ENCODE measurements around the gene ZNF655. TPM values are rescaled to one million over a fixed set of nuclear protein-coding genes. Genes with fewer than 3 reads are reported as not detected.

The ZNF655 gene
- total and polyA plus RNA-seq, 2 experiments from 2014 or later, result 20.6 to 55.8 TPM

GRCh38 chr7:99551334-99551733, 7.1 kb upstream of the ZNF655 start (continued):
- TF ChIP-seq ZNF462 (CRISPR knock-in tag; IDR thresholded peaks at IDR 0.05) (no peak), REST (IDR thresholded peaks at IDR 0.05; ENCODE audit: unreplicated experiment) (no peak)

- Histone ChIP-seq H3F3A (replicated peaks; ENCODE audit: low read depth) (peaks cover 4% of the 10 kb centered on the region; the same call in 1 of the 2 replicates), H3K9me2 (ENCODE audit: insufficient read depth) (no peaks in the 10 kb centered on the region), H3K4me3 (peak within 1 kb of the TSS; percentile 95), H3K4me2 (peak within 1 kb of the TSS; percentile 75), H2AFZ (peak within 1 kb of the TSS; percentile 93), H4K20me1 (replicated peaks; ENCODE audit: insufficient read depth) (0 out of 2 replicates have a peak, but pooled peaks cover 2% of the 10 kb centered on the region), H3K27ac (ENCODE audit: low read depth) (peak within 1 kb of the TSS; percentile 60; the same call in 1 of the 2 replicates), H3K79me2 (replicated peaks; ENCODE audit: insufficient read depth) (peaks cover 28% of the 10 kb centered on the region; the same call in 1 of the 2 replicates), H3K4me1 (ENCODE audit: insufficient read depth) (peaks cover 5% of the 10 kb centered on the region; the same call in 1 of the 2 replicates), H3K27me3 (ENCODE audit: insufficient read depth) (no peaks in the 10 kb centered on the region), H3K36me3 (ENCODE audit: insufficient read depth) (peaks cover 3% of the 10 kb centered on the region; the same call in 1 of the 2 replicates)
- DNase-seq (ENCODE audit: low spot score) (peak; percentile 98), ATAC-seq (peak; percentile 100)
- Mint-ChIP-seq H3K4me3 (peak within 1 kb of the TSS; percentile 90), H3K27ac (peak within 1 kb of the TSS; percentile 68; the same call in 1 of the 2 replicates), H3K4me1 (peaks cover 4% of the 10 kb centered on the region; the same call in 1 of the 3 replicates), H3K9me3 (peaks cover 22% of the 10 kb centered on the region; the same call in 2 of the 3 replicates), H3K27me3 (ENCODE audit: insufficient read depth, low read depth, poor library complexity) (peaks cover 3% of the 10 kb centered on the region), H3K36me3 (ENCODE audit: low read depth) (peaks cover 38% of the 10 kb centered on the region)
- TF ChIP-seq ZNF114 (CRISPR knock-in tag; IDR thresholded peaks at IDR 0.05), result no peak
- no peak for TF ChIP-seq ZNF462 (CRISPR knock-in tag; IDR thresholded peaks at IDR 0.05)
These were observed 6.5 kb upstream of the ZNF655 start, which contains the start of gene FAM200A for GRCh38 chr7:99551767-99552463. Gene FAM200A, minus strand, starts transcription at chr7:99552114. Its CDS starts 3,707 bp downstream, at chr7:99548407.

Data from GM23338 (cell line).